Lung (tissue), 12 donors: ENCODE results near the gene TMEM238L. TPM values are rescaled to one million over a fixed set of nuclear protein-coding genes. Genes with fewer than 3 reads are reported as not detected.

Experiments used
- ATAC-seq: fragments of 200-7000 bp; cut with Tn5 transposase; one replicate; pipeline ENCODE4 v1.9.1; 2020; ENCODE audit warnings: moderate number of reproducible peaks; ENCODE audit not compliant: insufficient read depth, low FRiP score
- DNase-seq, 3 donors: peaks; one replicate each; pipeline ENCODE4 v3.0.0-alpha.2; 2013 to 2017
- H3K27ac ChIP-seq, 2 donors: one replicate each; pipeline ENCODE4 v1.5.1; 2013; ENCODE audit warnings: mild to moderate bottlenecking in 2 of 2, moderate library complexity in 2 of 2, control low read depth in 1 of 2, inconsistent platforms in 1 of 2, low read depth in 1 of 2, low read length in 1 of 2
- H3K27me3 ChIP-seq, 3 donors: one replicate each; pipeline ENCODE4 v1.5.1; 2013; ENCODE audit warnings: low read length in 2 of 3; ENCODE audit not compliant: control insufficient read depth in 3 of 3, insufficient read depth in 3 of 3
- H3K36me3 ChIP-seq, 4 donors: one replicate each; pipeline ENCODE4 v1.5.1; 2013; ENCODE audit warnings: low read length in 4 of 4, mild to moderate bottlenecking in 1 of 4, moderate library complexity in 1 of 4; ENCODE audit not compliant: control insufficient read depth in 4 of 4, insufficient read depth in 4 of 4
- H3K4me1 ChIP-seq, 5 donors: one replicate each; pipeline ENCODE4 v1.5.1; 2013; ENCODE audit warnings: low read length in 5 of 5, mild to moderate bottlenecking in 2 of 5, moderate library complexity in 1 of 5; ENCODE audit not compliant: control insufficient read depth in 5 of 5, insufficient read depth in 5 of 5
- H3K4me3 ChIP-seq: one replicate; pipeline ENCODE4 v1.5.1; 2013; ENCODE audit warnings: mild to moderate bottlenecking, control low read depth, moderate library complexity
- H3K9ac ChIP-seq, 2 donors: one replicate each; pipeline ENCODE4 v1.5.1; 2013; ENCODE audit warnings: low read length in 2 of 2, control low read depth in 1 of 2; ENCODE audit not compliant: insufficient read depth in 1 of 2
- H3K9me3 ChIP-seq, 4 donors: one replicate each; pipeline ENCODE4 v1.5.1; 2013; ENCODE audit warnings: low read length in 3 of 4, mild to moderate bottlenecking in 1 of 4, moderate library complexity in 1 of 4; ENCODE audit not compliant: control insufficient read depth in 4 of 4, insufficient read depth in 3 of 4
- WGBS, 2 donors: extraction: QIAGEN DNeasy Blood & Tissue Kit; methylation state at CpG; one replicate each; pipeline ENCODE4 v1.1.7; 2013; 5-methylcytosine and 5-hydroxymethylcytosine counted together
- polyA plus RNA-seq, 2 donors: library from polyadenylated mRNA; stranded (reverse); fragments of 200-250 nt; gene quantifications; one replicate each; pipeline ENCODE4 v1.2.1, GENCODE V29; 2013
- total RNA-seq, 2 donors: library from RNA; depleted of rRNA in 1 of 2; stranded (reverse); fragments of >200 nt in 1 of 2; gene quantifications; one replicate each; pipeline ENCODE4 v1.2.1, GENCODE V29; 2014 to 2021
- TF ChIP-seq, protein P1 (sequence below): IDR thresholded peaks from 2 replicates; pipeline ENCODE4 v1.5.1; 2012; ENCODE audit warnings: mild to moderate bottlenecking; ENCODE audit errors: control extremely low read depth, extremely low read depth
- donor health status: control.
- donor health status: control.
- donor health status: Bipolar disorder and iron deficiency.
- donor health status: healthy.
- donor health status: DM: yes; HTN: yes; CAD: no.

The TMEM238L gene
- total and polyA plus RNA-seq, 4 donors: 0.05 TPM; not detected in 3

DNA sequence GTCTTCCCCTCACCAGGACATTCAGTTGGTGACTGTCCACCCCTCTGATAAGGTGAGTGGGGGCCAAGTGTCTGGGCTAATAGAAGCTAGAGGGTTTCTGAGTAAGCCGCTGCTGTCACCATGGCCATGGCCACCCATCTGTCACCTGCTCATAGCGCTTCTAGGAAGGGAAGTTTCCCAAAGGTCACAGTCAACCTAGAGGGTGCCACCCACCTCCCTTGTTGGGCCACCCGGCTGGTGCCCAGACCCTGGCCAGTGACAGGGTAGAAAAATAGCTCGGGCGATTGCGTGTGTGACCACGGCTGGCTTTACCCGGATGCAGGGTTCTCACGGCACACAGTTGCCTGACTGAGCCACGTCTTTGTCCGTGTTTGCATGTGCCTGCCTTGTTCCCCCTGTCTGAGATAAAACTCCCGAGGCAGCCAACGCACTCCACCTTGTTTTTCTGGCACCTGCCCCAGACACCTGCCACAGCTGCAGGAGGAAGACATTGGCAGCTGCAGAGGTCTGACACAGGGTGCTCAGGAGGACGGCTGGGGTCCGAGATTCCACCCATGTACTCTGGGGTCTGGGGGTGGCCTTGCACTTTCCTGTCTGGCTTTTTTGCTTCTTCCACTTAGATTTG lies 33.2 kb upstream of the TMEM238L start:
- H3K9me3 ChIP-seq: no peaks in the 10 kb centered on the region
- peaks cover 0 to 4% (median 0%) of the 10 kb centered on the region in 3 donors for H3K27me3 ChIP-seq
- WGBS, 2 donors: 73 to 82% methylated on average over 15 of the region's 15 CpGs
- TF ChIP-seq, protein P1, sequence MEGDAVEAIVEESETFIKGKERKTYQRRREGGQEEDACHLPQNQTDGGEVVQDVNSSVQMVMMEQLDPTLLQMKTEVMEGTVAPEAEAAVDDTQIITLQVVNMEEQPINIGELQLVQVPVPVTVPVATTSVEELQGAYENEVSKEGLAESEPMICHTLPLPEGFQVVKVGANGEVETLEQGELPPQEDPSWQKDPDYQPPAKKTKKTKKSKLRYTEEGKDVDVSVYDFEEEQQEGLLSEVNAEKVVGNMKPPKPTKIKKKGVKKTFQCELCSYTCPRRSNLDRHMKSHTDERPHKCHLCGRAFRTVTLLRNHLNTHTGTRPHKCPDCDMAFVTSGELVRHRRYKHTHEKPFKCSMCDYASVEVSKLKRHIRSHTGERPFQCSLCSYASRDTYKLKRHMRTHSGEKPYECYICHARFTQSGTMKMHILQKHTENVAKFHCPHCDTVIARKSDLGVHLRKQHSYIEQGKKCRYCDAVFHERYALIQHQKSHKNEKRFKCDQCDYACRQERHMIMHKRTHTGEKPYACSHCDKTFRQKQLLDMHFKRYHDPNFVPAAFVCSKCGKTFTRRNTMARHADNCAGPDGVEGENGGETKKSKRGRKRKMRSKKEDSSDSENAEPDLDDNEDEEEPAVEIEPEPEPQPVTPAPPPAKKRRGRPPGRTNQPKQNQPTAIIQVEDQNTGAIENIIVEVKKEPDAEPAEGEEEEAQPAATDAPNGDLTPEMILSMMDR: no peak
- H3K4me3 ChIP-seq: no peak overlapping the region
- H3K9ac ChIP-seq: no peak overlapping the region
- no peaks in the 10 kb centered on the region for H3K36me3 ChIP-seq
- ATAC-seq (no peak), DNase-seq (no peak)
- H3K27ac ChIP-seq: no peak overlapping the region
- H3K4me1 ChIP-seq: no peaks in the 10 kb centered on the region

DNA sequence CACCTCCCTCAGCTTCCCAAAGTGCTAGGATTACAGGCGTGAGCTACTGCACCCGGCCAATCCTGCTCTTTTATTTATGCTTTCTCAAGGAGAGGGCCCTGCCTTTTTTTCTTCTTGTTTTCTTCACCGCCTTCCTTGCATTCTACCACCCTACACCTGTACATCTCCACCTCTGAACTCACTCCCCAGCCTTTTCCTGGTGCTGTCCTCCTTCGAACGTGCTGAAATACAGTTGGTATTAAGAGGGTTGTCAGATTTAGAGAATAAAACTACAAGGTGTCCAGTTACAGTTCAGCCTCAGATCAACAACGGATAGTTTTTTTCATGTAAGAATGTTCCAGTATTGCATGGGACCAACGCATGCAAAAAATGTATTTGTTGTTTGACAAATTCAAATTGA lies 32.2 kb upstream of the TMEM238L start:
- H3K4me1 ChIP-seq: no peaks in the 10 kb centered on the region
- H3K27ac ChIP-seq: no peak overlapping the region
- TF ChIP-seq, protein P1: no peak
- no peak overlapping the region for H3K4me3 ChIP-seq
- H3K27me3 ChIP-seq: peaks cover 0 to 4% (median 0%) of the 10 kb centered on the region in 3 donors
- 81 to 86% methylated on average over 7 of the region's 7 CpGs for WGBS, 2 donors
- no peaks in the 10 kb centered on the region for H3K36me3 ChIP-seq
- DNase-seq (no peak), ATAC-seq (no peak)
- H3K9me3 ChIP-seq: no peaks in the 10 kb centered on the region
- no peak overlapping the region for H3K9ac ChIP-seq

DNA sequence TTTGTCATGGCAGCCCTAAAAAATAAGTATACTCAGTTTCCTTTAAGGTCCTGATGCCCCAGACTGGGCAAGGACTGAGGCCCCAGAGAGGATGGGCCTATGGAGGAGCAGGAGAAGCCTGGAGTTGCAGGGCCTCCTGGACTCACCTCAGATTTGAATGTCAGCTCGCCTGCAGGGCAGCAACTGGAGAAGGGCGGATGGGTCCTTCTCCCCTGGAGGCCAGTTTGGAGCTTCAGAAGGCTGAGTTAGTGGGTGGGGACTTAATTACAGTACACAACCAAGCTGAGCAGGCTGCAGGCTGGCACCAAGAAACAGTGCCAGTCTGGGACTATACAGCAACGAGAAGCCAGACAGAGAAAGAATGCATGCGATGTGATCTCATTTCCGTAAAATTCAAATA lies 27.8 kb upstream of the TMEM238L start:
- H3K9me3 ChIP-seq: no peaks in the 10 kb centered on the region
- ATAC-seq (no peak), DNase-seq (no peak)
- no peaks in the 10 kb centered on the region for H3K4me1 ChIP-seq
- no peak overlapping the region for H3K9ac ChIP-seq
- no peak overlapping the region for H3K4me3 ChIP-seq
- no peaks in the 10 kb centered on the region for H3K27me3 ChIP-seq
- no peak overlapping the region for H3K27ac ChIP-seq
- TF ChIP-seq, protein P1: no peak
- 90 to 95% methylated on average over 5 of the region's 5 CpGs for WGBS, 2 donors
- H3K36me3 ChIP-seq: no peaks in the 10 kb centered on the region
